Endothelial cell of hepatic sinusoid (primary cell): ENCODE data around the gene PAPPA.

Source experiments
- in situ Hi-C: cut with HindIII; loops from 2 replicates; pipeline ENCODE4 v1.10.0; 2017; ENCODE audit warnings: low sequenced_read_pairs

PAPPA gene

GRCh38 chr9:116395699-116396037 is 242.1 kb downstream of the PAPPA start:
- in situ Hi-C loops, result no loop called here

- in situ Hi-C loops, result no loop called here
These were observed 249.6 kb downstream of the PAPPA start for GRCh38 chr9:116403171-116403570.

GRCh38 chr9:116404228-116404627 is 250.6 kb downstream of the PAPPA start:
- in situ Hi-C loops, result no loop called here

- in situ Hi-C loops, result no loop called here
These were observed 251.7 kb downstream of the PAPPA start for GRCh38 chr9:116405321-116405720.

- in situ Hi-C loops, result no loop called here
These were observed 252.9 kb downstream of the PAPPA start for GRCh38 chr9:116406469-116406868.

- in situ Hi-C loops, result no loop called here
These were observed 255.5 kb downstream of the PAPPA start for GRCh38 chr9:116409129-116409528.

- in situ Hi-C loops, result no loop called here
These were observed 256.0 kb downstream of the PAPPA start for GRCh38 chr9:116409638-116410037.

GRCh38 chr9:116411506-116411905 is 257.9 kb downstream of the PAPPA start:
- in situ Hi-C loops, result no loop called here

GRCh38 chr9:116414374-116414773 is 260.8 kb downstream of the PAPPA start:
- in situ Hi-C loops, result no loop called here

GRCh38 chr9:116416421-116416820 is 262.8 kb downstream of the PAPPA start:
- in situ Hi-C loops, result no loop called here

- in situ Hi-C loops, result no loop called here
These were observed 263.9 kb downstream of the PAPPA start for GRCh38 chr9:116417464-116417863.

GRCh38 chr9:116419181-116419580 is 265.6 kb downstream of the PAPPA start:
- in situ Hi-C loops, result no loop called here

GRCh38 chr9:116420993-116421538 is 267.5 kb downstream of the PAPPA start:
- in situ Hi-C loops, result no loop called here

- in situ Hi-C loops, result no loop called here
These were observed 268.8 kb downstream of the PAPPA start for GRCh38 chr9:116422119-116422979.

- in situ Hi-C loops, result no loop called here
These were observed 269.6 kb downstream of the PAPPA start for GRCh38 chr9:116423149-116423548.

- in situ Hi-C loops, result loop anchor here (5.0 kb wide), 1 partner anchor 48 kb away; no protein-coding TSS in a partner anchor
These were observed 271.7 kb downstream of the PAPPA start for GRCh38 chr9:116425244-116425643.

- in situ Hi-C loops, result no loop called here
These were observed 277.3 kb downstream of the PAPPA start for GRCh38 chr9:116430849-116431248.

GRCh38 chr9:116432051-116432450 is 278.5 kb downstream of the PAPPA start:
- in situ Hi-C loops, result no loop called here

- in situ Hi-C loops, result no loop called here
These were observed 280.7 kb downstream of the PAPPA start for GRCh38 chr9:116434314-116434713.

GRCh38 chr9:116435706-116436105 is 282.1 kb downstream of the PAPPA start:
- in situ Hi-C loops, result no loop called here

GRCh38 chr9:116436121-116436520 is 282.5 kb downstream of the PAPPA start:
- in situ Hi-C loops, result no loop called here
